SH-SY5Y (cell line): Measurements from ENCODE around the gene RAB8B.

Experiments
- GATA2 ChIP-seq: IDR thresholded peaks from 2 replicates; pipeline ENCODE4 v1.6.1; 2011; ENCODE audit warnings: mild to moderate bottlenecking, low read depth, low read length
- GATA3 ChIP-seq: IDR thresholded peaks from 2 replicates; pipeline ENCODE4 v1.6.1; 2011; ENCODE audit warnings: low read depth, mild to moderate bottlenecking, low read length, moderate library complexity

DNA sequence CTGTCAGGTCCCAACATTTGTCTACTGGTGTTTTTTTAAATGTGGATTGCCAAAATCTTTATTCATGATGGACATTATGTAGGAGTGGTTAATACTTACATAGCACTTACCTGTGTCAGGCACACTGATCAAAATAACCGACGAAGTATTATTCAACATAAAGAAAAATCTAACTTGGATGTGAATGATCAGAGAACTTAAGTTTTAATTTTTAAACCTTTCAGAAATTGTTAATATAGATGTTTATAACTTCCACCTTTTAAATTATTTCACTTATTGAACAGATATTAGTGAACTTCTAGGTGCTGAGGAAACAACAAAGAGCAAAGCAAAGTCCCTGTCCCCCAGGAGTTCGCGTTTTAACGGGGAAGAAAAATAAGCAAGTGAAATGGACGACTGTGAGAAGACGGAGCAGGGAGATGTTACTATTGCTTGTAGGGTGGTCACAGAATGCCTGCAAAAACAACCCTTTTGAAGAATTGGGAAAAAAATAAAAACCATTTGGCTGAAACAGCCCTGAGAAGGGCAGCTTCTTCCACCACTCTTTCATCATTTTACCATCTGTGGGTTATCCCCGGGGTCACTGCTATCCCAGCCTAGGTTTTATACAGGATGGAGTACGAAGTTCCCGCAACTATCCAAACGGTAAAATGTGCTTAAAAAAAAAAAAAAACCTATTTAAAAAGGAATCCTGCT, 87.1 kb downstream of the RAB8B start:
- TF ChIP-seq GATA3 (no peak), GATA2 (no peak)
